Peyer's patch (tissue), 4 donors: ENCODE results near the gene TEX50. TPM values are rescaled to one million over a fixed set of nuclear protein-coding genes. Genes with fewer than 3 reads are reported as not detected.
"Not testable (repeated sequence)": the region's sequence is repeated elsewhere in the genome, so short reads cannot be mapped to it uniquely, and the experiment has no call there.

Source experiments
- DNase-seq, 3 donors: peaks; one replicate each; pipeline ENCODE4 v3.0.0-alpha.2; 2017 to 2019
- H3K27ac ChIP-seq, 4 donors: fragments of 200-600 bp; sonication (generic); one replicate each; pipeline ENCODE4 v1.5.1; 2016 to 2019
- H3K27me3 ChIP-seq, 2 donors: fragments of 200-600 bp; sonication (generic); one replicate each; pipeline ENCODE4 v1.5.1; 2019
- H3K36me3 ChIP-seq, 3 donors: fragments of 200-600 bp; sonication (generic); one replicate each; pipeline ENCODE4 v1.5.1; 2016 to 2019
- H3K4me1 ChIP-seq, 4 donors: fragments of 200-600 bp; sonication (generic); one replicate each; pipeline ENCODE4 v1.5.1; 2016 to 2019
- H3K4me3 ChIP-seq, 4 donors: fragments of 200-600 bp; sonication (generic); 1 replicate in 3 of 4; 2 replicates in 1 of 4; pipeline ENCODE4 v1.5.1; 2016 to 2019; ENCODE audit warnings: mild to moderate bottlenecking in 1 of 4
- H3K9me3 ChIP-seq, 4 donors: fragments of 200-600 bp; sonication (generic); one replicate each; pipeline ENCODE4 v1.5.1; 2016 to 2019; ENCODE audit warnings: mild to moderate bottlenecking in 1 of 4
- POLR2A ChIP-seq, 2 donors: fragments of 450-650 bp; IDR thresholded peaks; one replicate each; pipeline ENCODE4 v1.5.1; 2017; ENCODE audit warnings: antibody characterized with exemption in 2 of 2, mild to moderate bottlenecking in 2 of 2, moderate library complexity in 2 of 2
- total RNA-seq, 4 donors: library from RNA; depleted of rRNA; stranded (reverse); fragments of >200 nt; gene quantifications; one replicate each; pipeline ENCODE4 v1.1.0, GENCODE V29; 2016
- TF ChIP-seq, protein P1 (sequence below), 6 experiments: fragments of 450-650 bp in 4 of 6; fragments of 200-600 bp in 2 of 6; sonication (generic) in 1 of 6; IDR thresholded peaks; one replicate each; pipeline ENCODE4 v1.5.1; 2017 to 2019; ENCODE audit warnings: antibody characterized with exemption in 6 of 6, mild to moderate bottlenecking in 3 of 6, moderate library complexity in 1 of 6

TEX50 gene
- total RNA-seq, 4 donors from 2014 or later, result not detected

DNA sequence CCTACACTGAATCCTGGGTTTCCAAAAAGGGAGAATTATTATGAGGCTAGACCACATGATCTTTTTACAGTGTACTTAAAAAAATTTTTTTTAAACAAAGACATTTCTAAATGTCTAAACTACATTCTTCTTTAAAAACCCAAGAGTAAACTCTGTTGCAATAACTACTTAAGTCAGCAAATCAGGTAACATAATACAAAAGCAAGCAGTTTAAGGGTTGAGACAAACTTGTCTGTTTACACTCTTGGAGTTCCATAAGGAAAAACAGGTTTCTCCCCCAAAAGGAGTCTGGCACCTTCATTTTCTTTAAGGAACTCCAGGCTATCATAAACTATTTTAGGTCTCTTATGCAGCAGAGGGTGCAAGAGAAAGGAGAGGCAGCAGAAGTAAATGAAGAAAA, 47.0 kb downstream of the TEX50 start:
- no peak overlapping the region for H3K4me3 ChIP-seq
- no peak overlapping the region for H3K27ac ChIP-seq
- no peak for TF ChIP-seq POLR2A (IDR thresholded peaks at IDR 0.05)
- TF ChIP-seq, protein P1, sequence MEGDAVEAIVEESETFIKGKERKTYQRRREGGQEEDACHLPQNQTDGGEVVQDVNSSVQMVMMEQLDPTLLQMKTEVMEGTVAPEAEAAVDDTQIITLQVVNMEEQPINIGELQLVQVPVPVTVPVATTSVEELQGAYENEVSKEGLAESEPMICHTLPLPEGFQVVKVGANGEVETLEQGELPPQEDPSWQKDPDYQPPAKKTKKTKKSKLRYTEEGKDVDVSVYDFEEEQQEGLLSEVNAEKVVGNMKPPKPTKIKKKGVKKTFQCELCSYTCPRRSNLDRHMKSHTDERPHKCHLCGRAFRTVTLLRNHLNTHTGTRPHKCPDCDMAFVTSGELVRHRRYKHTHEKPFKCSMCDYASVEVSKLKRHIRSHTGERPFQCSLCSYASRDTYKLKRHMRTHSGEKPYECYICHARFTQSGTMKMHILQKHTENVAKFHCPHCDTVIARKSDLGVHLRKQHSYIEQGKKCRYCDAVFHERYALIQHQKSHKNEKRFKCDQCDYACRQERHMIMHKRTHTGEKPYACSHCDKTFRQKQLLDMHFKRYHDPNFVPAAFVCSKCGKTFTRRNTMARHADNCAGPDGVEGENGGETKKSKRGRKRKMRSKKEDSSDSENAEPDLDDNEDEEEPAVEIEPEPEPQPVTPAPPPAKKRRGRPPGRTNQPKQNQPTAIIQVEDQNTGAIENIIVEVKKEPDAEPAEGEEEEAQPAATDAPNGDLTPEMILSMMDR (IDR thresholded peaks at IDR 0.05), result no peak
- no peaks in the 10 kb centered on the region for H3K36me3 ChIP-seq
- H3K27me3 ChIP-seq, result no peaks in the 10 kb centered on the region
- DNase-seq, result no peak
- H3K9me3 ChIP-seq, result no peaks in the 10 kb centered on the region
- H3K4me1 ChIP-seq, result no peaks in the 10 kb centered on the region

DNA sequence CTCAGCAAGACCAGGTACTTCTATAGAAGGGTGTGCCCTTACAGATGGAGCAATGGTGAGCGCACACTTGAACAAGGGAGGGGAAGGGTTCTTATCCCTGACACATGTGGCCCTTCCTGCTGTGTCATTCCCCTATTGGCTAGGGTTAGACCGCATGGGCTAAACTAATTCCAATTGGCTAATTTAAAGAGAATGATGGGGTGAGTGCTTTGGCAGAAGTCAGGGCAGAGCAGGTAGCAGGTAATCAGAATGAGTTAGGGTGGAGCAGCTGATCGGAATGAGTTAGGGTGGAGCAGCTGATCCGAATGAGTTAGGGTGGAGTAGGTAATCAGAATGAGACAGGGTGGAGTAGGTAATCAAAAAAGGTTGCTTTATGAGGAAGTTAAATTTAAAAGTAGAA, 48.7 kb downstream of the TEX50 start:
- not testable (repeated sequence) for H3K27ac ChIP-seq, H3K36me3 ChIP-seq, H3K9me3 ChIP-seq, H3K4me3 ChIP-seq, H3K27me3 ChIP-seq, H3K4me1 ChIP-seq, DNase-seq

DNA sequence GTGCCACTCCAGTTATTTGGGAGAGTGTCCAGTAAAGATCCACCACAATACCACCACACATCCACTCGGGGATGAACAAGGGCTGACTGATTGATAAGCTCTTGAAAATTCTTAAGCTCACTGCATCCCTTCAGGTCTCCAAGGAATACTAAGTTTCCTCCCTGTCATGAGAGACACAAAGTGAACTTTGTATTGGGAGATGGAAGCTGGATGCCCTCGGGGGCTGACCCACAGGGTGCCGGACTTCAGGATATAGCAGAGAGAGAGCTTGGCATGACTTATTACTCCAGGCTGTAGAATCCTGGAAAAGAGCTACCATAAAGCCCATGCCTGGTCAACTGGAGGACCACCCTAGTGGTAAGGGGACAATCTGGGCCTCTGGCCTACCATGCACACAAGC, 50.0 kb downstream of the TEX50 start:
- H3K9me3 ChIP-seq, H3K27me3 ChIP-seq, H3K36me3 ChIP-seq, H3K4me1 ChIP-seq, H3K27ac ChIP-seq, DNase-seq, H3K4me3 ChIP-seq: not testable (repeated sequence)

Other genes with a start within 250 kb of the TEX50 start
- gene PRDX6, start 158.0 kb upstream of the TEX50 start, total RNA-seq, result 100 to 1,000 TPM in 2 of 4 donors, 10 to 100 TPM in 2; 75.3 to 130 (median 108) TPM
- gene SLC9C2, start 32.3 kb upstream of the TEX50 start, total RNA-seq, result not detected
- gene ANKRD45, start 34.5 kb downstream of the TEX50 start, total RNA-seq, result not detected
- 10 to 100 TPM; 24.8 to 38.5 (median 33.6) TPM for gene KLHL20, start 79.6 kb downstream of the TEX50 start, total RNA-seq
- 10 to 100 TPM; 10.3 to 35.5 (median 16.6) TPM for gene DARS2, start 189.3 kb downstream of the TEX50 start, total RNA-seq
- 10 to 100 TPM in 1 of 4 donors, 1 to 10 TPM in 2, under 1 TPM in 1; 0.66 to 19.8 (median 3.9) TPM for gene CENPL, start 189.5 kb downstream of the TEX50 start, total RNA-seq
- 100 to 1,000 TPM in 3 of 4 donors, 10 to 100 TPM in 1; 95.6 to 270 (median 193) TPM for gene GAS5, start 232.7 kb downstream of the TEX50 start, total RNA-seq
- 10 to 100 TPM in 2 of 4 donors, 1 to 10 TPM in 2; 6.3 to 30.5 (median 10.2) TPM for gene ZBTB37, start 233.0 kb downstream of the TEX50 start, total RNA-seq